ENCODE results near the gene CTRB1.

The CTRB1 gene

DNA sequence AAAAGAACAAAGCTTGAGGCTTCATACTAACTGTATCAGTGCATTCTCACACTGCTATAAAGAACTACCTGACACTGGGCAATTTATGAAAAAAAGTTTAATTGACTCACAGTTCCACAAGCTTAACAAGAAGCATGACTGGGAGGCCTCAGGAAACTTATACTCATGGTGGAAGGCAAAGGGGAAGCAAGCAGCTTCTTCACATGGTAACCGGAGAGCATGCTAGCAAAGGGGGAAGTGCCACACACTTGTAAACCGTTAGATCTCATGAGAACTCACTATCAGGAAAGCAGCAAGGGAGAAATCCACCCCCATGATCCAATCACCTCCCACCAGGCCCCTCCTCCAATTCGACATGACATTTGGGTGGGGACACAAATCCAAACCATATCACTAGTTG is 37.2 kb upstream of the CTRB1 start:
- TF ChIP-seq, protein P1, sequence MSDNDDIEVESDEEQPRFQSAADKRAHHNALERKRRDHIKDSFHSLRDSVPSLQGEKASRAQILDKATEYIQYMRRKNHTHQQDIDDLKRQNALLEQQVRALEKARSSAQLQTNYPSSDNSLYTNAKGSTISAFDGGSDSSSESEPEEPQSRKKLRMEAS (IDR thresholded peaks at IDR 0.05), result no peak
- TF ChIP-seq EGR1 (IDR thresholded peaks at IDR 0.05) (no peak), CREB1 (IDR thresholded peaks at IDR 0.05; ENCODE audit: low read depth) (no peak)

DNA sequence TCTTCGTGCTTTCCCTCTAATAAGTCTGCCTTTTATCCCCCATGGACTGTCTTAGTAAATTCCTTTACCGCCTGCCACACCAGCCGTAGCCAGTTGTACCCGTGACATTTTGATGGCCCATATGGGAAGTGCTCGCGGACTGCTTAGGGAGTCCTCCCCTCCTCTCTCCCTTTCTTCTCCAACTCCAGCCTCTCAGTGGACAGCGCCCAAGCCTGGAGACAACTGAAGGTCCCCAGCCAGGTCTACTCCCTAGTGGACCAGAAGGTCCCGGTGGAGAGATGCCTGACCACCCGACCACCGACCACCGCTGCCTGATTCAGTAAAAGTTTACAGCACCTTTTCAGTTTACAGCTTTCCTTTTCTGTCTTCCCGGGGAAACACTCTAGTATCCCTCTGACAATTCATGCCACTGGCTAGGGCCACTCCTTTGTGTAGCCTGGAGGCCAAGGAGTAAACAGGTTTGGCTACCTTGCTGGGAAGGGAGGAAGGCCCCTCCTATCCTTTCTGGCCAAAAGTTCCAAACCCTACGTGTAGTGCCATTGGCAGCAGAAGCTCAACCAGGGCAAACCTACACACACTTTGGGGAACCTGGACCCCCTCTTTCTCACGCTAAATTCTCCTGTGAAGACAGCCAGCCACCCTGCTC is 29.8 kb upstream of the CTRB1 start:
- TF ChIP-seq TAF1 (IDR thresholded peaks at IDR 0.05; ENCODE audit: low read depth) (no peak), NFIC (IDR thresholded peaks at IDR 0.05) (no peak), CREB1 (IDR thresholded peaks at IDR 0.05; ENCODE audit: low read depth) (no peak), TEAD4 (IDR thresholded peaks at IDR 0.05) (no peak)

DNA sequence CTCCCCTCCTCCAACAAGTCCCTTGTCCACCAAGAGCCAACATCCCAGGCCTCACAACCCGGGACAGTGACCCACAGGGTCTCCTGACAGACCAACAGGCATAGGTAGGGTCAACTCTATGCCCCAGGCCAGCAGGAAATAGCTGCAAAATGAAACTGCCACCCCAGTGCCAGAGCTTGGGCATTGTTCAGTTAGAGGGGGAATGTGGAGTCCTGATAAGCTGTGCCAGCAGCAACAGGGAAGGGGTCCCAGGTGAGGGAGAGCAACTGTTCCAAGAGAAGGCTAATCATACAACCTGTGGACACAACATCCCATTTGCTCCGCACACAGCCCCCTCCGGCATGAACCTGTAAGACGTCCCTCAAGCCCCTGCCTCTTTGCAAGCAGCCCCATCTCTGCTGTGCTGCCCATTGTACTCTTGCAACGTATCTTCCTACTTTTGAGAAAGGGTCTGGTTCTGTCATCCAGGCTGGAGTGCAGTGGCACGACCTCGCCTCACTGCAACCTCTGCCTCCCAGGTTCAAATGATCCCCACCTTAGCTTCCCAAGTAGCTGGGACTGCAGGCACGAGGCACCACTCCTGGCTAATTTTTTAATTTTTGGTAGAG is 29.0 kb upstream of the CTRB1 start:
- TF ChIP-seq, protein P2, sequence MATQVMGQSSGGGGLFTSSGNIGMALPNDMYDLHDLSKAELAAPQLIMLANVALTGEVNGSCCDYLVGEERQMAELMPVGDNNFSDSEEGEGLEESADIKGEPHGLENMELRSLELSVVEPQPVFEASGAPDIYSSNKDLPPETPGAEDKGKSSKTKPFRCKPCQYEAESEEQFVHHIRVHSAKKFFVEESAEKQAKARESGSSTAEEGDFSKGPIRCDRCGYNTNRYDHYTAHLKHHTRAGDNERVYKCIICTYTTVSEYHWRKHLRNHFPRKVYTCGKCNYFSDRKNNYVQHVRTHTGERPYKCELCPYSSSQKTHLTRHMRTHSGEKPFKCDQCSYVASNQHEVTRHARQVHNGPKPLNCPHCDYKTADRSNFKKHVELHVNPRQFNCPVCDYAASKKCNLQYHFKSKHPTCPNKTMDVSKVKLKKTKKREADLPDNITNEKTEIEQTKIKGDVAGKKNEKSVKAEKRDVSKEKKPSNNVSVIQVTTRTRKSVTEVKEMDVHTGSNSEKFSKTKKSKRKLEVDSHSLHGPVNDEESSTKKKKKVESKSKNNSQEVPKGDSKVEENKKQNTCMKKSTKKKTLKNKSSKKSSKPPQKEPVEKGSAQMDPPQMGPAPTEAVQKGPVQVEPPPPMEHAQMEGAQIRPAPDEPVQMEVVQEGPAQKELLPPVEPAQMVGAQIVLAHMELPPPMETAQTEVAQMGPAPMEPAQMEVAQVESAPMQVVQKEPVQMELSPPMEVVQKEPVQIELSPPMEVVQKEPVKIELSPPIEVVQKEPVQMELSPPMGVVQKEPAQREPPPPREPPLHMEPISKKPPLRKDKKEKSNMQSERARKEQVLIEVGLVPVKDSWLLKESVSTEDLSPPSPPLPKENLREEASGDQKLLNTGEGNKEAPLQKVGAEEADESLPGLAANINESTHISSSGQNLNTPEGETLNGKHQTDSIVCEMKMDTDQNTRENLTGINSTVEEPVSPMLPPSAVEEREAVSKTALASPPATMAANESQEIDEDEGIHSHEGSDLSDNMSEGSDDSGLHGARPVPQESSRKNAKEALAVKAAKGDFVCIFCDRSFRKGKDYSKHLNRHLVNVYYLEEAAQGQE (IDR thresholded peaks at IDR 0.05; ENCODE audit: low read depth), result no peak
- TF ChIP-seq EGR1 (IDR thresholded peaks at IDR 0.05), result no peak
- TF ChIP-seq NFIC (IDR thresholded peaks at IDR 0.05), result no peak
- TF ChIP-seq CEBPB (IDR thresholded peaks at IDR 0.05), result no peak
- TF ChIP-seq EP300 (IDR thresholded peaks at IDR 0.05; ENCODE audit: borderline replicate concordance), result no peak
- no peak for TF ChIP-seq TEAD4 (IDR thresholded peaks at IDR 0.05)
- TF ChIP-seq TCF12 (IDR thresholded peaks at IDR 0.05; ENCODE audit: low read depth), result no peak
- no peak for TF ChIP-seq FOXM1 (IDR thresholded peaks at IDR 0.05; ENCODE audit: borderline replicate concordance, low read depth)
- TF ChIP-seq, protein P3, sequence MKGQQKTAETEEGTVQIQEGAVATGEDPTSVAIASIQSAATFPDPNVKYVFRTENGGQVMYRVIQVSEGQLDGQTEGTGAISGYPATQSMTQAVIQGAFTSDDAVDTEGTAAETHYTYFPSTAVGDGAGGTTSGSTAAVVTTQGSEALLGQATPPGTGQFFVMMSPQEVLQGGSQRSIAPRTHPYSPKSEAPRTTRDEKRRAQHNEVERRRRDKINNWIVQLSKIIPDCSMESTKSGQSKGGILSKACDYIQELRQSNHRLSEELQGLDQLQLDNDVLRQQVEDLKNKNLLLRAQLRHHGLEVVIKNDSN (IDR thresholded peaks at IDR 0.05), result no peak
- TF ChIP-seq CREB1 (IDR thresholded peaks at IDR 0.05; ENCODE audit: low read depth), result no peak
- TF ChIP-seq, protein P1 (IDR thresholded peaks at IDR 0.05), result no peak
- TF ChIP-seq RAD21 (IDR thresholded peaks at IDR 0.05; ENCODE audit: low read depth), result no peak
- TF ChIP-seq ZBTB7A (IDR thresholded peaks at IDR 0.05; ENCODE audit: low read depth), result no peak

DNA sequence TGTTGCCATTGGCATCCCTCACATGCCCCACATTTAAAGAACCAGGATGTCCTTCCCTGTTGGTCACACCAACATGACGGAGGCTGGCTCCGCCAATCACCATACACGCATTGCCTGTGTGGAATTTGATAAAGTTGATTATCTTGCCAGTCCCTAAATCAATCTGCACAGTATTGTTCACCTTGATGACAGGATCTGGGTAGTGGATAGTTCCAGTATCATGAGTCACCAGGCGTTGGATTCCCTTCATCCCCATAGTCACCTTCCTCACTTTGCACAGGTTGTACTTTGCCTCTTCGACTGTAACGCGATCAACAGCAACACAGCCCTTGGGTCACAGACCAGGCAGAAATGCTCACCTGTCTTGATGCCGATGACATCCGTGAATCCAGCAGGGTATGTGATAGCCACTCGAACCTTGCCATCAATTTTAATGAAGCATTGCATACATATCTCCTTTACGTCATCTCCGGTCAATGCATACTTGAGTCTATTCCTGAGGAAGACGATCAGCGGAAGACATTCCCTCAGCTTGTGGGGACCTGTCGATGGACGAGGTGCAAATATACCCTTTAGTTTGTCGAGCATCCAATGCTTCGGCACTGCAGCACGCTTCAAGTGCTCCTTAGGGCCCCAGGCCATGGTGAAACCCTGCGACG is 26.1 kb upstream of the CTRB1 start:
- TF ChIP-seq, protein P3 (IDR thresholded peaks at IDR 0.05), result no peak
- TF ChIP-seq NFIC (IDR thresholded peaks at IDR 0.05), result no peak
- no peak for TF ChIP-seq TEAD4 (IDR thresholded peaks at IDR 0.05)
- no peak for TF ChIP-seq TCF12 (IDR thresholded peaks at IDR 0.05; ENCODE audit: low read depth)
- TF ChIP-seq EP300 (IDR thresholded peaks at IDR 0.05; ENCODE audit: borderline replicate concordance), result no peak

DNA sequence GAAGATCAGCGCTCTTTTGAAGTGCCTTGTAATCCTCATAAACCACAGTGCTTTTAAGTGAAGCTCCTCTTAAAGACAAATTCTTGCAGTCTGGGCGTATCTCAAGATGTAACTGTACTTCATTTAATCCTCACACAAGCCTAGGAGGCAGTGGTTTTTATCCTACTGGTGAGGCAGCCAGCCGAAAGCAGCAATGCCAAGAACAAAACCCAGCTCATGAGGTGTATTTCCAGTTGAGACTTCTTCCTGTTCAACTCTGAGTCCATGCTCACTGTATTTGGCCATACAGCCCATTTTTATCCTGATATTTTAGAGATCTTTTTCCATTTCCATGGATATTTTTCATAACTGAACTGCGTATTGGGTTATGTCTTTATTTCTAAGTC is 25.5 kb upstream of the CTRB1 start:
- TF ChIP-seq YY1 (IDR thresholded peaks at IDR 0.05; ENCODE audit: low read depth), result no peak
- TF ChIP-seq, protein P2 (IDR thresholded peaks at IDR 0.05; ENCODE audit: low read depth), result no peak

DNA sequence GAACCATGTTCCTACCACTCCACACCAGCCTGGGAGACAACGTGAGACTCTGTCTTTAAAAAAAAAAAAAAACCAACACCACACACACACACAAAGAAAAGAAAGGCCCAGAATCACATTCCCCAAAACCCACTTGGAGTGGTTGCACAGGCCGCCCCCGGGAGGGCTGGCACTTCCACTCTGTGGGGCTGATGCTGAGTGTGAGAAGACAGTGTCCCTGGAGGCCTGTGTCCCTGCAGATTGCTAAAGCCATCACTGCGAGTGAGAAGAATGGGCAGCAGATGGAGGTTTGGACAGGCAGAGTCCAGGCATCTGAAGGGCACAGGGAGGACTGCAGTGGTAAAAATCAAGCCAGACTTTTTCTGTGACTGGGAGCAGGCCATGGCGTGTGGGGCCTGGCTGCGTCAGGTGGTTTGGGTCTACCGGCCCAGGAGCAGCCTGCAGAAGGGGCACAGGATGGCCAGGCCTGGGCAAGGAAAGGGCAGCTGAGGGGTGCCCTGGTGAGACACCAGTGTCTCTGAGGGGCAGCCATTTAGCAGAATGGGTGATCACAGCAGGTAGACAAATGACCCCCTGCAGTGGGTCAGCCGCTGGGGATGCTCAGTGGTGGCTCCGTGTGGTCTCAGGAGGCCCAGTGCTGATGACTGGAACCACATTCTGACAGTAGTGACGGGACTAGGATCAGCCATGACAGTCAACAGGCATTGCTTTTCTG is 24.9 kb upstream of the CTRB1 start:
- TF ChIP-seq, protein P2 (IDR thresholded peaks at IDR 0.05; ENCODE audit: low read depth), result no peak
- TF ChIP-seq CEBPB (IDR thresholded peaks at IDR 0.05), result no peak

All from Ishikawa (cell line).